Measurements from ENCODE around the gene KCND3. TPM values are rescaled to one million over a fixed set of nuclear protein-coding genes. Genes with fewer than 3 reads are reported as not detected.

KCND3 gene
- total RNA-seq, 1 donor: 0.09 TPM

GRCh38 chr1:111739925-111740765, 249.3 kb downstream of the KCND3 start:
- peak; percentile 51 for DNase-seq (ENCODE audit: low read depth)
- TF ChIP-seq CTCF (IDR thresholded peaks at IDR 0.05; ENCODE audit: insufficient read depth, low read length): no peak
- H3K4me3 ChIP-seq (ENCODE audit: low read depth, low read length): peak overlapping the region; percentile 69

GRCh38 chr1:111739194-111739924, 250.1 kb downstream of the KCND3 start, which contains the start of gene INKA2:
Gene INKA2 (minus strand): TSS chr1:111739395. CDS start chr1:111739242, 153 bp downstream.
- DNase-seq (ENCODE audit: low read depth): peak; percentile 68

GRCh38 chr1:111738436-111739193, 250.9 kb downstream of the KCND3 start:
- TF ChIP-seq CTCF (IDR thresholded peaks at IDR 0.05; ENCODE audit: insufficient read depth, low read length): no peak
- peak; percentile 29 for DNase-seq (ENCODE audit: low read depth)
- H3K4me3 ChIP-seq (ENCODE audit: low read depth, low read length): peak overlapping the region; percentile 69

More at GRCh38 chr1:111739194-111739924, 250.1 kb downstream of the KCND3 start, which contains the start of gene INKA2:
- H3K4me3 ChIP-seq (ENCODE audit: low read depth, low read length): peak within 1 kb of the TSS; percentile 69
- TF ChIP-seq CTCF (IDR thresholded peaks at IDR 0.05; ENCODE audit: insufficient read depth, low read length): no peak

DNA sequence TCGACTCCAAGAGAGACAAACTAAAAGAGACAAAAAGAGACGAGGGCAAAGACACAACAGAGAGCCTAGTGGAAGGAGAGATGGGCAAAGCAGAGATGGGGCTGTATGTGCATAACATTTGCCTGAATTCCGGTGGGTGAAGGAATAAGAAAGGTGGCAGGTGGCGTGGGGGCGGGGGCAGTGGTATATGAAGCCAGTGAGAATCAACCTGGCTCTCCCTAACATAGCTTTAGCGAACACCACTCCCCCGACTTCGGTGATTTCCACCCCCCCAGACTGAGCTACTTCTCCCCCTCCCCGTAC, 251.4 kb downstream of the KCND3 start:
- no peak for DNase-seq (ENCODE audit: low read depth)
- no peak for TF ChIP-seq CTCF (IDR thresholded peaks at IDR 0.05; ENCODE audit: insufficient read depth, low read length)

DNA sequence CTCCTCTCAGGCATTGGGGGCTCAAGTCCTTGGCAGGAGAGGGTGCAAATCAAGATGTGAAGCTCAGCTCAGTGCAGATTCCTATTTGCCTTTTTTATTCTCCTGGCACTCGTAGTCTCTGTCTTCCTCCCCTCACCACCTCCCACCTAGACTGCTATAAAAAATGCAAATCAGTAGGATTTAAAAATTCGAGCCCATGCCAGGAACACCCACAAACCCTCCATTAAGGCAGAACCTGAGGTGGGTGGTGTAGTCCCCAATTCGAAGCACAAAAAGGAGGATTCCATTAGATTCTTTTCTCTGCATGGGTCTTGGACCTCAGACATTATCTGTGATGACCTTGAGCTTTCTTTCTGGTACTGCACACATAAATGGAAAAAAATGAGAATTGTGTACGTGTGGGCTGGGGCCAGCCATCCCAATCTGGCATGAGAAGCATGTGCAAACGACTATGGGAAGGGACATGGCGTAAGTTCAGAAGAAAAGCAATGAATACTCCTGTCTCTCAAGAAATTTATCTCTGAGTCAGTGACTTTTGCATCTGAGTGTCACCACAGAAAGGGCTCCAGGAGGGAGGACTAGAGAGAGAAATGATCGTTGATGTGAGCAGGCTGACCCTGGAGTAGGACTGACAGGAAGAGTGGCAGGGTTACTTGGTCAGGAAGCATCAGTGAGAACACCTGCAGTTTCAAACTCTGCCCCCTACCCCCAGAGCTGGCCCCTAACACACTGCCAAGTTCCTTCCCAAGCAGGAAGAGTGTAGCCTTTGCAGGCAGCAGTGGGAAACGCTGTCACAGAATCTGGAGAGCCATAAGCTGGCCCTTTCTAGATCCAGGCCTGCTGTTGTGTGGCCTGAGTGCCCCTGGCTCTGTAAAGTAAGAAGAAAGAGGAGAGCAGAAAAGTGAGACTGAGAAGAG, 252.0 kb downstream of the KCND3 start:
- no peak for DNase-seq (ENCODE audit: low read depth)
- H3K4me3 ChIP-seq (ENCODE audit: low read depth, low read length): no peak overlapping the region
- TF ChIP-seq CTCF (IDR thresholded peaks at IDR 0.05; ENCODE audit: insufficient read depth, low read length): no peak

More for the DNA sequence above, 251.4 kb downstream of the KCND3 start:
- peak overlapping the region; percentile 69 for H3K4me3 ChIP-seq (ENCODE audit: low read depth, low read length)
